Tongue (tissue), 2 donors: ENCODE data around the gene SELENOO. TPM values are rescaled to one million over a fixed set of nuclear protein-coding genes. Genes with fewer than 3 reads are reported as not detected.

Experiments used
- DNase-seq: peaks from one replicate; pipeline ENCODE4 v3.0.0-alpha.2; 2015
- total RNA-seq: library from RNA; depleted of rRNA; stranded (reverse); fragments of >200 nt; gene quantifications from one replicate; pipeline ENCODE4 v1.2.3, GENCODE V29; 2014

The SELENOO gene
- total RNA-seq, 1 donor from 2014 or later = 15.0 TPM

DNA sequence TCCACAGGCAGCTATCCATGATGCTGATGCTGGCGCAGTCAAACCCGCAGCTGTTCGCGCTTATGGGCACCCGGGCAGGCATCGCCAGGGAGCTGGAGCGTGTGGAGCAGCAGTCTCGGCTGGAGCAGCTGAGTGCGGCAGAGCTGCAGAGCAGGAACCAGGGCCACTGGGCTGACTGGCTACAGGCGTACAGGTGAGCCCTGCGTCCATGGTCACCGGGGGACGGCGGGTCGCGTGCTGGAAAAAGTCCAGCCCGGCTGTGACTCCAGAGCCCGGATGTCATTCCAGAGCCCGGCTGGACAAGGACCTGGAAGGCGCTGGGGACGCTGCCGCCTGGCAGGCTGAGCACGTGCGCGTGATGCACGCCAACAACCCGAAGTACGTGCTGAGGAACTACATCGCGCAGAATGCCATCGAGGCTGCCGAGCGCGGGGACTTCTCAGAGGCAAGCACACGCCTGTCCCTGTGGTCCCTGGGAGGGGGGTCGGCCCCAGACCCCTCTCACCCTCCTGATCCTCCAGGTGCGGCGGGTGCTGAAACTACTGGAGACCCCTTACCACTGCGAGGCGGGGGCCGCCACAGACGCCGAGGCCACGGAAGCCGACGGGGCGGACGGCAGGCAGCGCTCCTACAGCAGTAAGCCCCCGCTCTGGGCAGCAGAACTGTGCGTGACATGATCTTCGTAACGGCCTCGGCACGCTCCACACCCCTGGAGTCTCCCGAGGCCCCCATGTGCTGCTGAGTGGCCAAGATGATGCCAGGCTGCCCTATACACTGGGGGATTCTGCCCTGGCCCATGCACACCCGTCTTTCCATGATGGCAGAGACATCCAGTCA lies 16.1 kb downstream of the SELENOO start:
- no peak for DNase-seq

DNA sequence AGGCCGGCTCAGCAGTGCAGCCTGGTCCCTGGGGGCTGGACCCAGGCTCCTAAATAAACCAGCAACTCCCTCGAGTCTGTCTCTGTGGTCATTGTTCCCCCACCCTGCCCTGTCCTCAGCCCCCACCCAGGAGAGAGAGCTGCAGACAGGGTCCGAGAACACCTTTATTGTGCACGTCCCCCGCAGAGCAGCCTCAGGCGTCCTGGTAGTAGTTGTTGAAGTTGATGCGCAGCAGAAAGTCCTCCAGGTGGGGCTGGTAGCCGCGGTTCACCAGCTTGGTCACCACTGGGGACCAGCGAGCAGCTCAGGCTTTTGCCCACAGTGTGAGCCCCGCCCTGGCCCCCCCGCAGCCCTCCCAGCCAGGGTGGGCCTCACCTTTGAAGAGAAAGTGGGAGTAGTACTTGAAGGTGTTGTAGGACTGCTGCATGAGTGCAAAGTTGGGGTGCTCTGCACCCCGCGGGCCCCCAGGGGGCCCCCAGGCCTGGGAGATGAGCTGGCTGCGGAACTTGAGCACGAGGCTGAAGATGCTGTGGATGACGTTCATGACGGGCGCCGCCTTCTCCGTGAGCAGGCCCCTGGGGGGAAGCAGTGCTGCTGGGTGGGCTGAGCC lies 16.8 kb downstream of the SELENOO start:
- no peak for DNase-seq

DNA sequence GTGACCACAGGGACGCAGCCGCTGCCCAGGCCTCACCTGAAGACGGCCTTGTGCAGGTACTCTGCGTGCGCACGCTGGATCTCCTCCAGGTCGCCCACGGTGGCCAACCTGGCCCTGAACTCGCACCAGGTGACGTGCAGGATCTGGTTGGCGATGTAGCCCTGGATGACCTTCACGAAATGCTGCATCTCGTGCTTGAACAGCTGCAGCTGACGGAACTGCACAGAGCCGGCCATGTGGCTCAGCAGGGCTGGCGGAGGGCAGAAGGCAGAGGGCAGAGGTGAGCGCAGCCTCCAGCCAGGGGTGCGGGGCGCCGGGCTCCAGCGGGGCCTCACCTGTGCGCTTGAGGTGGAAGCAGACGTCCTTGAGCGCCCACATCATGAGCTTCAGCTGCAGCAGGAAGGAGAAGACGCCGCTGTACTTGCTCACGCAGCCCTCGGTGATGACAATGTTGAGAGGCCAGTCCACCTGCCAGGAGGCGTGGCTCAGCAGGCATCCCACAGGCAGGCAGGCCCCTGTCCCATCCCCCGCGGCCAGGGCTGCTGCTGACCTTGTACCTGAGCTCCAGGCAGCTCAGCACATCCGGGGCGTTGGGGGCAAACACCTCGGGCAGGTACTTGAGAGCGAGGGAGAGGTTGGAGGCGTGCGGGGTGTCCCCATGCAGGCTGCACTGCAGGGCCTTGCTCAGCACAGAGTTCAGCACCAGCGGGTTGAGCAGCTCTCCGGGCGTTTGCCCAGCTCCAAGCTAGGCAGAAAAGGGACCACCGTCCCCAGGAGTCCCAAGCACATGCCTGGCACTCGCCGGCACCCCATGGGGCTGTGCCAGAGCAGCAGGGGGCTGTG lies 17.6 kb downstream of the SELENOO start:
- no peak for DNase-seq

DNA sequence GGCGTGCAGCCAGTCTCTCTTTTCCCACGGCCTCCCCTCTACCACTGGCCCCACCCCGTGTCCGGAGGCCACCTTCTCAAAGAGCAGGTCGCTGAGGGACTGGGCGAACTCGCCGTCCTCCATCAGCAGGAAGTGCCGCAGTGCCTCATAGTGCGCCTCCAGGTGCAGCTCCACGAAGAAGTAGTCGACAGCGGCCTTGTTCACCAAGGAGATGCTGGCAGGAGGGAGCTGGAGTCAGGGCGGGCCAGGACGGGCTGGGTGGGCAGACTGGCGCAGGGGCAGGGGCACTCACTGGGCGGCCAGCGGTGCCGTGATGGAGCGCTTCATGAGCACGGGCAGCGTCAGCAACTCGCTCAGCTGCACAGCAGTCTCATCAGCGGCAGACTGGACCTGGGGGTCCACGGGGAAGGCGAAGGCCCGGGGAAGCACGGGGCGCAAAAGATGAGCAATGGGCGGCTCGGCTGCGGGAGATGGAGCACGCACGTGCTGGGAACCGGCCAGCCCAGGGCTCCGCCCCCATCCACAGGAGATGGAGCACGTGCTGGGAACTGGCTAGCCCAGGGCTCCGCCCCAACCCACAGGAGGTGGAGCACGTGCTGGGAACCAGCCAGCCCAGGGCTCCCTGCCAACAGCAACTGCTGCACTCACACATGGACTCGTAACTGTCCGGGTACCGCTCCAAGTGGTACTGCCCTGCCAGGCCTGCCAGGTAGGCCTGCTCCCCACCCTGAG lies 18.4 kb downstream of the SELENOO start:
- DNase-seq = peak; percentile 88

GRCh38 chr22:50219800-50220602 lies 19.2 kb downstream of the SELENOO start:
- DNase-seq = no peak

DNA sequence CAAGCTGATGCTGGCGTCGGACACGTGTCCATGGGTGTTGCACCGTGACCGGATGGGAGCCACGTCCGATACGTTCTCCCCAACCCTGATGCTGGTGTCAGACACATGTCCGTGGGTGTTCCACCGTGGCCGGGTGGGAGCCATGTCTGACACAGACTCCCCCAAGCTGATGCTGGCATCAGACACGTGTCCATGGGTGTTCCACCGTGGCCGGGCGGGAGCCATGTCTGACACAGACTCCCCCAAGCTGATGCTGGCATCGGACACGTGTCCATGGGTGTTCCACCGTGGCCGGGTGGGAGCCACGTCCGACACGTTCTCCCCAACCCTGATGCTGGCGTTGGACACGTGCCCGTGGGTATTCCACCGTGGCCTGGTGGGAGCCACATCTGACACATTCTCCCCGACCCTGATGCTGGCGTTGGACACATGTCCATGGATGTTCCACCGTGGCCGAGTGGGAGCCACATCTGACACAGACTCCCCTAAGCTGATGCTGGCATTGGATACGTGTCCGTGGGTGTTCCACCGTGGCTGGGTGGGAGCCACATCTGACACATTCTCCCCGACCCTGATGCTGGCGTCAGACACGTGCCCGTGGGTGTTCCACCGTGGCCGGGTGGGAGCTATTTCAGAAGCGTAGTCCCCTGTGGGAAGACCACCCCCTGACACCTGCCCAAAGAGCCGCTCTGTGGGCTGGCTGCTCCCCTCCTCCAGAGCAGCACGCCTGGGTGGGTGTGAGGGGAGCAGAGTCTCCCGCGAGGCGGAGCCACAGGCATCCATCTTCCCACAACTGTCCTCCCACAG lies 20.0 kb downstream of the SELENOO start:
- no peak for DNase-seq

- no peak for DNase-seq
These were observed 20.8 kb downstream of the SELENOO start for GRCh38 chr22:50221410-50222300.

DNA sequence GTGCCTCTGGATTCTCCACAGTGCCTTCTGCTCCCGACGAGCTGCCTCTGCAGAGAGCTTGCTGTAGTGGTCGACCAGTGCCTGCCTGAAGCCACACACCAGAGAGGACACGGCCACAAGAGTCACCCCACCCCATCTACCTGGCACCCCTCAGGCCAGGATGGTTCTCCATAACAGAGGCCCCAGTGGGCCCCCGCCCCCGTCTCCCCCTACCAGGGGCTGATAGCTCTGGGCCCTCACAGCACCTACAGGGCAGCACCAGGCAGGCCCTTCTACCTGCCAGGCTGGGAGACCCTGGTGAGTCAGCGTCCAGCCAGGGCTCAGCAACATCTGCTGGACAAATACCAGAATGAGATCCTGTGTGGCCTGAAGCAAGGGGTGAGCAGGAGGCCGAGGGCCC lies 21.7 kb downstream of the SELENOO start:
- no peak for DNase-seq

GRCh38 chr22:50224071-50224470 lies 23.3 kb downstream of the SELENOO start:
- DNase-seq = no peak

- peak; percentile 25 for DNase-seq
These were observed 24.6 kb downstream of the SELENOO start for GRCh38 chr22:50225200-50225969.

- DNase-seq = no peak
These were observed 25.5 kb downstream of the SELENOO start for GRCh38 chr22:50226063-50226874.

- no peak for DNase-seq
These were observed 26.0 kb downstream of the SELENOO start for GRCh38 chr22:50226875-50227165.

GRCh38 chr22:50227579-50228215 lies 26.9 kb downstream of the SELENOO start:
- no peak for DNase-seq

DNA sequence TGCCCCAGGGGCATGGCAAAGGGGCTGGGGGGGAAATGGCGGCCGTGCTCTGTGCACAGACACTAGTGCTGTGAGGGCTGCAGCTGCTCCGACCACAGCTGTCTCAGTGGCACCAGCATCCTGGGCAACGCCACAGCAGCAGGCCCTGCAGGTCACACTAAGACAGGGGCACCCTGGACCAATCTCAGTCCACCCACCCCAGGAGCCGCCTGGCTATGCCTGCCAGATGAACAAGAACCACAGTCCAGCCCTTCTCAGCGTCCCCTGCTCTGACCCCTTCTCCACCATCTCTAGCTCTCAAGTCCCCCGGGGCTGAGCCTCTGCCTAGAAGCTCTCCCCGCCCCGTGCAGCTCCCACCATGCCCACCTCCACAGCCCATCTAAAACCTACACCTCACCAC lies 27.6 kb downstream of the SELENOO start:
- DNase-seq = no peak

GRCh38 chr22:50229370-50229769 lies 28.6 kb downstream of the SELENOO start:
- no peak for DNase-seq

- no peak for DNase-seq
These were observed 31.8 kb downstream of the SELENOO start for GRCh38 chr22:50232481-50233151.

GRCh38 chr22:50233223-50233622 lies 32.4 kb downstream of the SELENOO start:
- DNase-seq = no peak
